ENCODE measurements around the gene RARRES2. TPM values are rescaled to one million over a fixed set of nuclear protein-coding genes. Genes with fewer than 3 reads are reported as not detected.

RARRES2 gene
- total and polyA plus RNA-seq, 12 donors = 132 to 7,984 (median 3,315) TPM

GRCh38 chr7:150381785-150382122, 40.3 kb upstream of the RARRES2 start:
- DNase-seq = no peak
- intact Hi-C loops (cut with DNase I) = no loop called here
- WGBS, 4 donors = 60 to 96% (median 92%) methylated on average over 1 of the region's 1 CpG

GRCh38 chr7:150381096-150381495, 39.7 kb upstream of the RARRES2 start:
- peak in 1 of 7 donors; percentile 47 for DNase-seq
- Histone ChIP-seq H3K27ac (no peak overlapping the region), H3K36me3 (replicated peaks in 1 of 2) (no peaks in the 10 kb centered on the region), H3K9me3 (replicated peaks in 1 of 3) (no peaks in the 10 kb centered on the region), H3K4me1 (replicated peaks in 1 of 2) (peaks cover 4 to 51% of the 10 kb centered on the region in 2 donors), H3K27me3 (no peaks in the 10 kb centered on the region), H3K4me3 (no peak overlapping the region)
- intact Hi-C loops (cut with DNase I) = no loop called here
- no peak for TF ChIP-seq POLR2A (IDR thresholded peaks at IDR 0.05)
- no peak for TF ChIP-seq CTCF (IDR thresholded peaks at IDR 0.05)
- WGBS, 4 donors = 85 to 90% (median 89%) methylated on average over 7 to 9 of the region's 9 CpGs

More at GRCh38 chr7:150381785-150382122, 40.3 kb upstream of the RARRES2 start:
- peak overlapping the region in 1 of 5 donors; percentile 68 for H3K27ac ChIP-seq
- H3K4me1 ChIP-seq (replicated peaks in 1 of 2) = peaks cover 4 to 52% of the 10 kb centered on the region in 2 donors
- H3K27me3 ChIP-seq = no peaks in the 10 kb centered on the region
- no peaks in the 10 kb centered on the region for H3K36me3 ChIP-seq (replicated peaks in 1 of 2)
- H3K4me3 ChIP-seq = no peak overlapping the region
- H3K9me3 ChIP-seq (replicated peaks in 1 of 3) = no peaks in the 10 kb centered on the region
- no peak for TF ChIP-seq CTCF (IDR thresholded peaks at IDR 0.05)
- TF ChIP-seq POLR2A (IDR thresholded peaks at IDR 0.05) = no peak

- intact Hi-C loops (cut with DNase I) = no loop called here
- H3K27ac ChIP-seq = peak overlapping the region in 1 of 5 donors; percentile 94
- 71 to 81% (median 75%) methylated on average over 11 of the region's 11 CpGs for WGBS, 4 donors
- no peaks in the 10 kb centered on the region for H3K36me3 ChIP-seq (replicated peaks in 1 of 2)
- H3K4me3 ChIP-seq = peak overlapping the region in 1 of 4 donors; percentile 97
- H3K4me1 ChIP-seq (replicated peaks in 1 of 2) = peaks cover 4 to 46% of the 10 kb centered on the region in 2 donors
- DNase-seq = no peak
- TF ChIP-seq CTCF (IDR thresholded peaks at IDR 0.05) (no peak), POLR2A (IDR thresholded peaks at IDR 0.05) (no peak)
- H3K9me3 ChIP-seq (replicated peaks in 1 of 3) = no peaks in the 10 kb centered on the region
- H3K27me3 ChIP-seq = no peaks in the 10 kb centered on the region
Observed at GRCh38 chr7:150380463-150380862, 39.0 kb upstream of the RARRES2 start.

- DNase-seq = peak in 2 of 7 donors; percentile 34 to 70
- Histone ChIP-seq H3K4me1 (replicated peaks in 1 of 2) (peaks cover 4 to 46% of the 10 kb centered on the region in 2 donors), H3K4me3 (peak overlapping the region; percentile 17 to 97 (median 89)), H3K36me3 (replicated peaks in 1 of 2) (no peaks in the 10 kb centered on the region), H3K27ac (peak overlapping the region; percentile 22 to 94 (median 80)), H3K27me3 (no peaks in the 10 kb centered on the region), H3K9me3 (replicated peaks in 1 of 3) (no peaks in the 10 kb centered on the region)
- WGBS, 4 donors = 1 to 2% (median 1%) methylated on average over 38 to 52 of the region's 52 CpGs
- intact Hi-C loops (cut with DNase I) = no loop called here
- TF ChIP-seq CTCF (IDR thresholded peaks at IDR 0.05) (no peak), POLR2A (IDR thresholded peaks at IDR 0.05) (no peak)
Observed at GRCh38 chr7:150379441-150380379, 38.3 kb upstream of the RARRES2 start.
